HG03378 (cell line): ENCODE results near the gene ZNF688.

Experiments used
- ATAC-seq: cut with Tn5 transposase; IDR thresholded peaks from one replicate; pipeline ENCODE4 v1.9.1; 2021; ENCODE audit warnings: mild to moderate bottlenecking, moderate library complexity; ENCODE audit not compliant: unreplicated experiment

The ZNF688 gene

GRCh38 chr16:30521873-30522641, 49.5 kb downstream of the ZNF688 start:
- ATAC-seq, result no peak

DNA sequence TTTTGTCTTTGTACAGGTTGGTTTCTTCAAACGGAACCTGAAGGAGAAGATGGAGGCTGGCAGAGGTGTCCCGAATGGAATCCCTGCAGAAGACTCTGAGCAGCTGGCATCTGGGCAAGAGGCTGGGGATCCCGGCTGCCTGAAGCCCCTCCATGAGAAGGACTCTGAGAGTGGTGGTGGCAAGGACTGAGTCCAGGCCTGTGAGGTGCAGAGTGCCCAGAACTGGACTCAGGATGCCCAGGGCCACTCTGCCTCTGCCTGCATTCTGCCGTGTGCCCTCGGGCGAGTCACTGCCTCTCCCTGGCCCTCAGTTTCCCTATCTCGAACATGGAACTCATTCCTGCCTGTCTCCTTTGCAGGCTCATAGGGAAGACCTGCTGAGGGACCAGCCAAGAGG, 50.0 kb downstream of the ZNF688 start:
- no peak for ATAC-seq
